H7 (cell line): ENCODE results near the gene APOE. TPM values are rescaled to one million over a fixed set of nuclear protein-coding genes. Genes with fewer than 3 reads are reported as not detected.

ENCODE experiments used
- total RNA-seq: library from RNA; depleted of rRNA; stranded (reverse); fragments of >200 nt; shearing (Covaris generic); gene quantifications from 2 replicates; pipeline ENCODE4 v1.2.3, GENCODE V29; 2014; rRNA removed

Gene APOE
- total RNA-seq, 1 experiment from 2014 or later: 994 TPM

Other genes starting within 250 kb of the APOE start
- gene CEACAM19, start 234.3 kb upstream of the APOE start, total RNA-seq: 0.17 and 1.1 TPM in 2 replicates
- gene CEACAM16, start 206.6 kb upstream of the APOE start, total RNA-seq: not detected in 2 replicates
- 7.3 and 8.3 TPM in 2 replicates for gene BCL3, start 157.1 kb upstream of the APOE start, total RNA-seq
- 15.3 and 16.3 TPM in 2 replicates for gene CBLC, start 127.9 kb upstream of the APOE start, total RNA-seq
- 23.9 and 24.2 TPM in 2 replicates for gene BCAM, start 96.7 kb upstream of the APOE start, total RNA-seq
- gene NECTIN2, start 59.5 kb upstream of the APOE start, total RNA-seq: 152 and 207 TPM in 2 replicates
- 160 and 204 TPM in 2 replicates for gene TOMM40, start 14.5 kb upstream of the APOE start, total RNA-seq
- gene APOC1, start 8.8 kb downstream of the APOE start, total RNA-seq: 65.6 and 139 TPM in 2 replicates
- gene APOC4, start 36.4 kb downstream of the APOE start, total RNA-seq: not detected in 2 replicates
- not detected in 2 replicates for gene APOC2, start 40.3 kb downstream of the APOE start, total RNA-seq
- gene CLPTM1, start 49.6 kb downstream of the APOE start, total RNA-seq: 38.5 and 64.1 TPM in 2 replicates
- gene RELB, start 95.7 kb downstream of the APOE start, total RNA-seq: 2.7 and 4.1 TPM in 2 replicates
- 31.4 and 35.2 TPM in 2 replicates for gene CLASRP, start 133.2 kb downstream of the APOE start, total RNA-seq
- 2.6 and 4.2 TPM in 2 replicates for gene ZNF296, start 170.7 kb downstream of the APOE start, total RNA-seq
- gene GEMIN7, start 173.5 kb downstream of the APOE start, total RNA-seq: 72.2 and 77.0 TPM in 2 replicates
- gene PPP1R37, start 187.4 kb downstream of the APOE start, total RNA-seq: 30.0 and 32.9 TPM in 2 replicates